Aorta (tissue), 5 donors: ENCODE data around the gene ELMO2. TPM values are rescaled to one million over a fixed set of nuclear protein-coding genes. Genes with fewer than 3 reads are reported as not detected.

Experiments
- ATAC-seq: fragments of 200-7000 bp; cut with Tn5 transposase; one replicate; pipeline ENCODE4 v1.9.1; 2022; ENCODE audit warnings: moderate library complexity; ENCODE audit not compliant: low FRiP score
- DNase-seq, 2 donors: peaks; one replicate each; pipeline ENCODE4 v3.0.0-alpha.2; 2020
- H3K27ac ChIP-seq, 2 donors: one replicate each; pipeline ENCODE4 v1.5.1; 2013; ENCODE audit warnings: low read length in 2 of 2, mild to moderate bottlenecking in 2 of 2, moderate library complexity in 2 of 2, control low read depth in 1 of 2, inconsistent platforms in 1 of 2, low read depth in 1 of 2
- H3K27me3 ChIP-seq, 2 donors: one replicate each; pipeline ENCODE4 v1.6.1; 2013; ENCODE audit warnings: control low read depth in 1 of 2, low read length in 1 of 2, mild to moderate bottlenecking in 1 of 2, moderate library complexity in 1 of 2; ENCODE audit not compliant: insufficient read depth in 2 of 2, control insufficient read depth in 1 of 2
- H3K36me3 ChIP-seq, 2 donors: one replicate each; pipeline ENCODE4 v1.6.1; 2013; ENCODE audit warnings: control low read depth in 1 of 2, low read length in 1 of 2, mild to moderate bottlenecking in 1 of 2; ENCODE audit not compliant: insufficient read depth in 2 of 2, control insufficient read depth in 1 of 2
- H3K4me1 ChIP-seq, 2 donors: one replicate each; pipeline ENCODE4 v1.6.1; 2013; ENCODE audit warnings: low read length in 2 of 2, control low read depth in 1 of 2, mild to moderate bottlenecking in 1 of 2, moderate library complexity in 1 of 2; ENCODE audit not compliant: insufficient read depth in 2 of 2, control insufficient read depth in 1 of 2
- H3K4me3 ChIP-seq, 2 donors: one replicate each; pipeline ENCODE4 v1.5.1; 2013; ENCODE audit warnings: low read length in 2 of 2, control low read depth in 1 of 2, mild to moderate bottlenecking in 1 of 2
- H3K9me3 ChIP-seq: one replicate; pipeline ENCODE4 v1.6.1; 2013; ENCODE audit warnings: mild to moderate bottlenecking, low read length; ENCODE audit not compliant: control insufficient read depth
- WGBS, 2 donors: extraction: QIAGEN DNeasy Blood & Tissue Kit; methylation state at CpG; one replicate each; pipeline ENCODE4 v1.1.7; 2013; 5-methylcytosine and 5-hydroxymethylcytosine counted together
- intact Hi-C, 2 donors: fragments of 100-400 bp; cut with DNase I; formaldehyde crosslinking; loops; one replicate each; pipeline versions ENCODE4 v1.14.2 to v1.15.0; 2022
- polyA plus RNA-seq, 2 donors: library from polyadenylated mRNA; stranded (reverse); fragments of 200-250 nt; gene quantifications; one replicate each; pipeline ENCODE4 v1.2.3, GENCODE V29; 2013
- total RNA-seq, 2 donors: library from RNA; stranded (reverse); fragmentation: NEBNext Ultra II Directional; extraction: Animal tissue kit (Norgen Biotek cat#: 25700); gene quantifications; one replicate each; pipeline ENCODE4 v1.2.1, GENCODE V29; 2021
- donor health status: healthy with polysubstance abuse.
- donor health status: Bipolar disorder and iron deficiency.
- donor health status: DM: no; HTN: no; CAD: no.
- donor health status: DM: no; HTN: no; CAD: no.
- donor health status: DM: yes; HTN: yes; CAD: no.

Gene ELMO2
- total and polyA plus RNA-seq, 4 donors: 19.3 to 51.6 (median 35.8) TPM

DNA sequence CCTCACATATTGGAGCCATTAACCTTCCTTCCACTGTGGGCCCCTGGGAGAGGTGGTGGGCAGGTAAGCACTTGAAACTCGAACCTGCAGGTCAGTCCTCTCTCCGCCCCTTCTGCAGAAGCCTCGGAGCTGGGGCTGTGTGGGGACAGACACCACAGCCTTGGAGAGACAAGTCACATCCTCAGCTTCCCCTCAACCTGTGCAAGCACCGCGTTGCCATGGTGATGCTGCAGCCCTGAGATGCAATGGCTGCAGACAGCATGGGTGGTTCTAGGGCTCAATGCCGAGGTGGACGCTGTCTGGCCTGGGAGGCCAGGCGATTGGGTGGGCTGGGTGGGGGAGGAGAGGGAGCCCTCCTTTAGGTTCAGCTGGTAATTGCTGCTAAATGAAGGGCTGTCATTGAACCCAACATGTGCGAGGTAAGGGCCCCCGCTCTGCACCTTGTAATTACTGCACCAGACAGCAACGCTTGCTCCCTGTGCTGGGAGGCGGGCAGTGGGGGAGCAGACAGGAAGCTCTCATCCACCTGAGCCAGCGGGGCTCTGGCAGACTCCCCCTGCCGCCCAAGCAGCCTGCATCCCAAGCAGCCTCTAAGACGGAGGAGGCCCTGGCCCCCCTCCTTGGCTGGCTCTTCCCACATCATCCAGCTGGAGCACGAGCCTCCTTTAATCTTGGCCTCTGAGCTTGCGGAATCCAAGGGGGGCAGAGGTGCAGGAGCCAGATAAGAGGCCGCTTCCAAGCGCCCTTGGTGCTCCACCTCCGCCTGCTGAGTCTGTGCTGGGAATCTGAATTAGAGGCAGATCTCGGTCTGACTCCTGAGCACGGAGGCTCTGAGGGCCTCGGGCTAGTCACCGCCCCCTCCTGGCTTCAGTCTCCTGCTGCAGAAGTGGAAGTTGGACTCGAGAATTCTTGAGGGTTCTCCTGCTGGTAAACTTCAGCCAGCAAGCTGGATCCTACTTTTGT, 58.3 kb downstream of the ELMO2 start:
- ATAC-seq (peak; percentile 56), DNase-seq (no peak)
- H3K4me3 ChIP-seq: no peak overlapping the region
- no peaks in the 10 kb centered on the region for H3K27me3 ChIP-seq
- intact Hi-C loops: loop anchor here in 1 of 2 donors (5.0 kb wide), 1 partner anchor 216 kb away; no protein-coding TSS in a partner anchor
- no peak overlapping the region for H3K27ac ChIP-seq
- WGBS, 2 donors: 44 to 45% methylated on average over 25 of the region's 25 CpGs
- no peaks in the 10 kb centered on the region for H3K36me3 ChIP-seq
- H3K4me1 ChIP-seq: no peaks in the 10 kb centered on the region
- no peaks in the 10 kb centered on the region for H3K9me3 ChIP-seq

DNA sequence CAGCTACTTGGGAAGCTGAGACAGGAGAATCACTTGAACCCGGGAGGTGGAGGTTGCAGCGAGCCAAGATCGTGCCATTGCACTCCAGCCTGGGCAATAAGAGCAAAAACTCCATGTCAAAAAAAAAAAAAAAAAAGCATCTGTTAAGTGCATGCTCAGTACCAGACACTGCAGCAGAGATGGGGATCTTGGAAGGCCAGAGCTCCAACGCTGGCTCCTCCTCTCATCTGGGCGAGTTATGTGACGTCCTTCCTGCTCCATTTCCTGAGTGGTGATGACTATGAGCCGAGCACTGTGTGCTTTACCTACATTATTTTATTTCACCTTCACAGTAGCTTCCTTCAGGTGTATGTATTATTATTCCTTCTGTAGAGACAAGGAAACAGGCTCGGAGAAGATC, 59.6 kb downstream of the ELMO2 start:
- WGBS, 2 donors: 86% methylated on average over 8 of the region's 8 CpGs
- Histone ChIP-seq H3K4me1 (no peaks in the 10 kb centered on the region), H3K27ac (no peak overlapping the region), H3K9me3 (no peaks in the 10 kb centered on the region), H3K27me3 (peaks cover 0 to 2% of the 10 kb centered on the region in 2 donors), H3K4me3 (no peak overlapping the region), H3K36me3 (no peaks in the 10 kb centered on the region)
- no peak for DNase-seq
- no peak for ATAC-seq
- intact Hi-C loops: loop anchor here in 1 of 2 donors (5.0 kb wide), 1 partner anchor 214 kb away; no protein-coding TSS in a partner anchor

DNA sequence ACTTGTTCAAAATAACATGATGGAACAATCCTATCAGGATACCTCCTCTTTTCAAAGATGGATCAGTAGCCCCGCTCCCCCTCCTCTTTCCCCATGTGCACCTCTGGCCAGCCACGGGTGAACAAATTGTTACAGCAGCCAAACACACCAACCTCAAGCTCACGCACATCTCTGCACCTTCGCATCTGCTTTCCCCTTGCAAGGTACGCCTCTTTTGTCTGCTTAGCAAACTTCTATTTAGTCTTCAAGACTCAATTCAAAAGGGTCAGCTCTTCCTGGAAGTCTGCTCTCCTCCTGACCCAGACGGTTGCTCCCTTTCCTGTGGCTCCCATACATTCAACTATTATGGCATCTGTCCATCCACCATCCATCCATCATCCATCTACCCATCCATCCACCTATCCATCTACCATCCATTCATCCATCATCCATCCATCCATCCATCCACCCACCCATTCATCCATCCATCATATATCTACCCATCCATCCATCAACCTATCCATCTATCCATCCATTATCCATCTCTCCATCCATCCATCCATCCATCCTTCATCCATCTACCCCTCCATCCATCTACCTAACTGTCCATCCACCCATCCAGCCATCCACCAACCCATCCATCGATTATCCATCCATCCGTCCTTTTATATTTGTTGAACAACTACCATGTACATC, 61.8 kb downstream of the ELMO2 start:
- intact Hi-C loops: loop anchor here in 1 of 2 donors (5.0 kb wide), 1 partner anchor 212 kb away; no protein-coding TSS in a partner anchor
- Histone ChIP-seq H3K36me3 (no peaks in the 10 kb centered on the region), H3K4me3 (no peak overlapping the region), H3K4me1 (no peaks in the 10 kb centered on the region), H3K27me3 (peaks cover 0 to 2% of the 10 kb centered on the region in 2 donors), H3K27ac (no peak overlapping the region), H3K9me3 (no peaks in the 10 kb centered on the region)
- ATAC-seq: no peak
- 57 to 72% methylated on average over 8 of the region's 8 CpGs for WGBS, 2 donors
- no peak for DNase-seq

DNA sequence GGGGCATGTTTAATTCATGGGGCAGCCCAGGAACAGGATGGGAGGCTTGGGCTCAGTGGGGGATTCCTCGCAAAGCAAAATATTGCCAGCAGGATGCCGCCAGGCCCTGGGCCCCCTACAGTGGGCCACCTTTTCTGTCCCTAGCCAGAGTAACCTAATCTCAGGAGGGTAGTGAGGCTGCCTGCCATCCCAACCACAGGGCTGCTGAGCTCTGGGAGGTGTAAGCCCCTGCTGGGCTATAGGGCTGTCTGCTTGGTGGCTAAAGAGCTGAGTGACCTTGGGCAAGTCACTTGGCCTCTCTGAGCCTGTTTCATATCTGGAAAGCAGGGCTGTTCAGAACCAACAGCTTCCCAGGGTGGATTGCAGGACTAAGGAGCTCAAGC, 62.4 kb downstream of the ELMO2 start:
- 46 to 69% methylated on average over 2 of the region's 2 CpGs for WGBS, 2 donors
- Histone ChIP-seq H3K9me3 (no peaks in the 10 kb centered on the region), H3K27me3 (peaks cover 0 to 2% of the 10 kb centered on the region in 2 donors), H3K4me3 (no peak overlapping the region), H3K27ac (no peak overlapping the region), H3K4me1 (no peaks in the 10 kb centered on the region), H3K36me3 (no peaks in the 10 kb centered on the region)
- intact Hi-C loops: no loop called here
- DNase-seq: no peak
- no peak for ATAC-seq

DNA sequence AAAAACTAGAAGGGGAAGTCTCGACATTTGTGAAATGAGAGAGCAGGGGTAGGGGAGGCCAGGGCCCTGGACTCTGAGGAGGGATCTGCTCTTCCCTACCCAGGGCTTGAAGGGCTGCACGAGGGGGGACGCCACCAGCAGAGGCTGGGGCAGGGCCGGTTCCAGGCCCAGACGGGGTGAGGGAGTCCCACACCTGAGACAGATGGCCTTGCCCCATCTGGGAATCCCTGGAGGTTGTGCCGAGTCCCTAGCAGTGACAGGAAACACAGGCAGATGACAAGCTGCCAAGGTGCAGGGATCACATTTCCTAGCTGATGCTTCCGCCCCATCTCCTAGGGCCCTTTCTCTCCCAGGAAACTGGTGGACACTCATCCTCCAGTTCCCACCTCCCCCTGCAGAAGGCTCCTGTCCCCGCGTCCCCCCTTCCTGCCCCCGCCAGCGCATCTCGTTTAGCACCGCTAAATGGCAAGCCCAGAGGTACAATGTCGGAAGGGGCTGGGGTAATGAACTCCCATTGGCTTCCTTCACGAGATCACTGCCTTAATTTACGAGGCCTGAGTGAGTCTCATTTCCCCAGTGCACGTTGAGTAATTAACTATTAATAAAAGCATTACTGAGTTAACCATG, 63.0 kb downstream of the ELMO2 start:
- Histone ChIP-seq H3K36me3 (no peaks in the 10 kb centered on the region), H3K4me1 (no peaks in the 10 kb centered on the region), H3K4me3 (no peak overlapping the region), H3K27ac (no peak overlapping the region), H3K27me3 (peaks cover 0 to 2% of the 10 kb centered on the region in 2 donors), H3K9me3 (no peaks in the 10 kb centered on the region)
- intact Hi-C loops: no loop called here
- 8% methylated on average over 17 of the region's 17 CpGs for WGBS, 2 donors
- no peak for DNase-seq
- ATAC-seq: no peak

DNA sequence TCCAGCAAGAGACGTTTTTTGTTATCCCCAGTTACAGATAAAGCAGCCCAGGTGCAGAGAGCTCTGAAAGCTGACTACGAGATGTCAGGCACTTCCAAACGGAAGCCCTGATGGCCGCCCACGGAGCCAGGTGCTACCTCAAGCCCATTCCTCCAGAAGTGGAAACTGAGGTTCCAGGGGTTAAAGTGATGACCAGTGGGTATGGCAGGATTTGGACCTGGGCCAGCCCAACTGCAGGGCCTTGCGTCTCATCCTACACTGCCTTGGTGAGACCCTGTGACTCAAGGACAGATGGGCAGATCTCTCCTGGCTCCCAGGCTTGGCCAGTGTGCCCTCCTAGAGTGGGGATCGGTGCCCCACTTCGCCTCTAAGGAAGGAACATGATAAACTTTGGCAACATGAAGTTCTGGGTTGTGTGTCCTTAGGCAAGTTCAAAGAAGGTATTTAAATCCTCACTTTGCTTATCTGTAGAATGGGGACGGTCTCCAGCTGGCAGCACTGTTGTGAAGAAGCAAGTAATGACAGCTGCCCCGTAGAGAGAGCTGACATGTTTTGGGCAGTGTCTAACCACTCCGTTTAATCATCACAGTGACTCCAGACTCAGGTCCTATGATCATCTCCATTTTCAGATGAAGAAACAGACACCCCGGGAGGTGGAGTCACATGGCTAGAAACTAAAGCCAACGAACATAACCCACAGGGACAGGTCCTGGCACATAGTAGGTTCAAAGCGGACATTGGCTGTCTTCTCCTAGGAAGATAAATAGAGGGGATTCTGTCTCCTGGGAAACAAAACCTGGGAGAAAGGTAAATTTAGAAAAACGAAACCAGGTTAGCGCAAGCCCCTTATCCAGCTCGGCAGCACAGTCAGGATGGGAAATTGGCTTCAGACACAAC, 63.7 kb downstream of the ELMO2 start:
- H3K36me3 ChIP-seq: no peaks in the 10 kb centered on the region
- H3K27ac ChIP-seq: no peak overlapping the region
- WGBS, 2 donors: 51 to 55% methylated on average over 17 of the region's 17 CpGs
- ATAC-seq (no peak), DNase-seq (no peak)
- peaks cover 0 to 2% of the 10 kb centered on the region in 2 donors for H3K27me3 ChIP-seq
- H3K9me3 ChIP-seq: no peaks in the 10 kb centered on the region
- intact Hi-C loops: no loop called here
- no peak overlapping the region for H3K4me3 ChIP-seq
- H3K4me1 ChIP-seq: no peaks in the 10 kb centered on the region

DNA sequence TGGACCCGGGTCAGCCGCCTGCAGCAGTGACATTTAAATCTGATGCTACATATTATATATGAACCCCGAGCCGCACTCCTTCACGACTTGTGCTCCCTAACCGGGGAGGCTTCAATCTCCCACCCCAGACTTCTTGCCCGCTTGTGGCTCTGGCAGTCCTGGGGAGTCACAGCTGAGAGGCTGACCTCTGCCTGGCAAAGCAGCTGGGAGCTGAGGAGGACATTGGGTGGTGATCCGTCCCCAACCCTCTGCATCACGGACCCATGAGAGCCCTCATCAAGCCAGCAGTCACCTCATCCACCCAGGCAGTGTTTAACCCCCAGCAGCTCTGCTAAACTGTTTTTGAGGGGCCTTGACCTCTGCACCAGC, 64.4 kb downstream of the ELMO2 start:
- Histone ChIP-seq H3K27me3 (peaks cover 0 to 2% of the 10 kb centered on the region in 2 donors), H3K27ac (no peak overlapping the region), H3K4me1 (no peaks in the 10 kb centered on the region), H3K9me3 (no peaks in the 10 kb centered on the region), H3K4me3 (no peak overlapping the region), H3K36me3 (no peaks in the 10 kb centered on the region)
- no peak for DNase-seq
- ATAC-seq: no peak
- intact Hi-C loops: no loop called here
- WGBS, 2 donors: 45 to 46% methylated on average over 9 of the region's 9 CpGs
